ENCODE measurements around the gene PRSS56.

Gene PRSS56

DNA sequence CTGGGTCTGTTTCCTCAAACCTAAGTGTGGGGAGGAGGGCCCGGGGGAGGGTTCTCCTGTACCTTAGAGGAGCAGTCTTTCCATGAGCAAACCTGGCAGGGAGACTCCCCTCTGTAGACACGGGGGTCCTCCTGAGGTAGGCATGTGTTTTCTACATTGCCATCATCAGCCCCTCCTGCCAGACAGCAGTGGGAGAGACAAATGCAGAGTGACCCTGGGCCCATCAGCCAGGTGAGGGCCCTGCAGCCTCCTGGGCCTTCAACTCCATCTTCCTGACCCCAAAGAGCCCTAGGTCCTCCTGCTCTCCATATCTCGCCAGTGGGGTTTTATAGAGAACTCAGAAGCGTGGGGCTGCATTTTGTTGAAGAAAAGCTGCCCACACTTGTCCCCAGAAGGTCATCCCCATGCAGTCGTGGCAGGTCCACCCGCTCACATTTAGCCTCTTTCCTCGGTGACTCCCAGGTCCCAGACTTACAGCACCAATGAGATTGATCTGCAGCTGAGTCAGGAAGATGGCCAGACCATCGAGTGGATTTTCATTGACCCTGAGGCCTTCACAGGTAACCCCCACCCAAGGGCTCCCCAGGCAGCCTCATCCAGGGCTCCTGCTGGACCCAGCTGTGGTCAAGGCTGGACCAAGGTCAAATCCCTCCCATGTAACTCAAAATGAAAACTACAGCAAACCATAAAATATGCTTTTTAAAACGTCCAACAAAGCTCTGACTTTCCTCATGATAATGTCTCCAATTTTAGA is 21.9 kb downstream of the PRSS56 start:
- 79% methylated on average over 9 of the region's 9 CpGs for WGBS
- no peak overlapping the region for H4K8ac ChIP-seq (ENCODE audit: low read length)
- no peak for DNase-seq
- H2BK12ac ChIP-seq (ENCODE audit: low read length in 2 of 2), result no peak overlapping the region
- H3K27ac ChIP-seq (ENCODE audit: low read length, poor library complexity, severe bottlenecking), result no peak overlapping the region
- peaks cover 7 to 28% of the 10 kb centered on the region in 2 experiments for H3K36me3 ChIP-seq (ENCODE audit: control insufficient read depth in 1 of 2, insufficient read depth in 2 of 2, low read depth in 1 of 2, low read length in 2 of 2)
- no peaks in the 10 kb centered on the region for H3K9me3 ChIP-seq (ENCODE audit: control insufficient read depth, low read length)
- H3K4me3 ChIP-seq (ENCODE audit: insufficient read depth in 1 of 2, low read depth in 1 of 2, low read length in 2 of 2), result no peak overlapping the region
- H3K27me3 ChIP-seq (ENCODE audit: control insufficient read depth in 1 of 2, insufficient read depth in 1 of 2, low read length in 2 of 2), result peaks cover 17 to 36% of the 10 kb centered on the region in 2 experiments
- H3K9ac ChIP-seq (ENCODE audit: low read length), result no peak overlapping the region
- H3K18ac ChIP-seq (ENCODE audit: low read depth in 1 of 2, low read length in 2 of 2), result no peak overlapping the region
- H3K4me2 ChIP-seq (ENCODE audit: low read length, poor library complexity, severe bottlenecking), result no peak overlapping the region
- no peak overlapping the region for H3K4ac ChIP-seq (ENCODE audit: low read depth in 1 of 2, low read length in 2 of 2)
- H2AK5ac ChIP-seq (ENCODE audit: low read length, severe bottlenecking), result no peak overlapping the region
- no peak overlapping the region for H2BK120ac ChIP-seq (ENCODE audit: low read depth, low read length)
- no peak overlapping the region for H4K91ac ChIP-seq (ENCODE audit: low read length)
- no peak overlapping the region for H3K14ac ChIP-seq (ENCODE audit: low read length in 2 of 2)
- H2AFZ ChIP-seq (ENCODE audit: low read depth, low read length), result no peak overlapping the region
- no peak overlapping the region for H2BK15ac ChIP-seq (ENCODE audit: low read depth, poor library complexity, severe bottlenecking)
- H3K4me1 ChIP-seq (ENCODE audit: control insufficient read depth, insufficient read depth, low read depth, low read length), result peaks cover 8% of the 10 kb centered on the region
- peaks cover 26% of the 10 kb centered on the region for H3K79me1 ChIP-seq (replicated peaks; ENCODE audit: low read length, poor library complexity, severe bottlenecking)
- H3K23ac ChIP-seq (ENCODE audit: low read length in 2 of 2), result no peak overlapping the region
- H2BK5ac ChIP-seq (ENCODE audit: low read depth, low read length, poor library complexity, severe bottlenecking), result no peak overlapping the region

DNA sequence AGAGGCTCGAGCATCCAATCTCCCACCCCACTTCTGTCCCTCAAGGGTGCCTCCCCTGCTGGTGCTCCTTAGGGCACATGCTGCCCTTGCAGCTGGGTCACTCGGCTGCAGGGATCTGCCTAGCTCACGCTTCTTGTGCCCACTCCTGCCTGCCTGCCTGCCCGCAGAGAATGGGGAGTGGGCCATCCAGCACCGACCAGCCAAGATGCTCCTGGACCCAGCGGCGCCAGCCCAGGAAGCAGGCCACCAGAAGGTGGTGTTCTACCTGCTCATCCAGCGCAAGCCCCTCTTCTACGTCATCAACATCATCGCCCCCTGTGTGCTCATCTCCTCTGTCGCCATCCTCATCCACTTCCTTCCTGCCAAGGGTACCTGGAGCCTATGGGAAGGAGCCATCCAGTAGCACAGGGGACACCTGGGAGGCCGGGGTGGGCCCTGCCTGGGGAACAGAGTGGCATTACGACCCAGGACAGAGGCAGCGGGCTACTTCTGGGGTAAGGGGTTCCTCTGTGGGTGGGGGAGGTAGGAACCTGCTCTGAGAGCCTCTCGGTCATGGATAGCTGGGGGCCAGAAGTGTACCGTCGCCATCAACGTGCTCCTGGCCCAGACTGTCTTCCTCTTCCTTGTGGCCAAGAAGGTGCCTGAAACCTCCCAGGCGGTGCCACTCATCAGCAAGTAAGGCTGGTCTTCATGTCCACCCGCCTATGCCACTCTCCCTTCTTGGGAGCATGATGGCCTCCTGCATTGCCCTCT is 22.7 kb downstream of the PRSS56 start:
- Histone ChIP-seq H4K8ac (ENCODE audit: low read length) (no peak overlapping the region), H3K27ac (ENCODE audit: low read length, poor library complexity, severe bottlenecking) (no peak overlapping the region), H2BK15ac (ENCODE audit: low read depth, poor library complexity, severe bottlenecking) (no peak overlapping the region), H2AK5ac (ENCODE audit: low read length, severe bottlenecking) (no peak overlapping the region), H3K4me2 (ENCODE audit: low read length, poor library complexity, severe bottlenecking) (no peak overlapping the region), H3K9ac (ENCODE audit: low read length) (no peak overlapping the region), H2BK5ac (ENCODE audit: low read depth, low read length, poor library complexity, severe bottlenecking) (no peak overlapping the region), H2AFZ (ENCODE audit: low read depth, low read length) (no peak overlapping the region), H4K91ac (ENCODE audit: low read length) (no peak overlapping the region), H3K4me3 (ENCODE audit: insufficient read depth in 1 of 2, low read depth in 1 of 2, low read length in 2 of 2) (no peak overlapping the region), H3K14ac (ENCODE audit: low read length in 2 of 2) (no peak overlapping the region), H3K9me3 (ENCODE audit: control insufficient read depth, low read length) (no peaks in the 10 kb centered on the region), H2BK120ac (ENCODE audit: low read depth, low read length) (no peak overlapping the region), H2BK12ac (ENCODE audit: low read length in 2 of 2) (no peak overlapping the region), H3K4ac (ENCODE audit: low read depth in 1 of 2, low read length in 2 of 2) (no peak overlapping the region), H3K79me1 (replicated peaks; ENCODE audit: low read length, poor library complexity, severe bottlenecking) (peaks cover 30% of the 10 kb centered on the region), H3K18ac (ENCODE audit: low read depth in 1 of 2, low read length in 2 of 2) (no peak overlapping the region), H3K4me1 (ENCODE audit: control insufficient read depth, insufficient read depth, low read depth, low read length) (peaks cover 8% of the 10 kb centered on the region), H3K36me3 (ENCODE audit: control insufficient read depth in 1 of 2, insufficient read depth in 2 of 2, low read depth in 1 of 2, low read length in 2 of 2) (peaks cover 7 to 28% of the 10 kb centered on the region in 2 experiments), H3K23ac (ENCODE audit: low read length in 2 of 2) (no peak overlapping the region), H3K27me3 (ENCODE audit: control insufficient read depth in 1 of 2, insufficient read depth in 1 of 2, low read length in 2 of 2) (peaks cover 17 to 29% of the 10 kb centered on the region in 2 experiments)
- 95% methylated on average over 20 of the region's 20 CpGs for WGBS
- DNase-seq, result no peak

DNA sequence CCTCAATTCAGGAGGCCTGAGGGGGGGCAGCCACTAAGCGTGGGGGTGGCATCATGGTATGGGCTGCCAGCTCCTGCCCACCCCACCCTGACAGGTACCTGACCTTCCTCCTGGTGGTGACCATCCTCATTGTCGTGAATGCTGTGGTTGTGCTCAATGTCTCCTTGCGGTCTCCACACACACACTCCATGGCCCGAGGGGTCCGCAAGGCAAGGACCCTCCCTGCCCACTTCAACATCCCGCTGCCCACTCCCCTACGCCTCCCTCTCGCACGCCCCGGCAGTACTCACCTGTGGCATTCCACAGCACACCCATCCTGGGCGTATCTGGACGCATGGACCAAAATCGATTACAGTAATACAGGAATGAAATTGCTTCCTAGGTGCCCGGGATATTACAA is 23.3 kb downstream of the PRSS56 start:
- H2AK5ac ChIP-seq (ENCODE audit: low read length, severe bottlenecking), result no peak overlapping the region
- WGBS, result 94% methylated on average over 14 of the region's 14 CpGs
- peaks cover 12 to 23% of the 10 kb centered on the region in 2 experiments for H3K27me3 ChIP-seq (ENCODE audit: control insufficient read depth in 1 of 2, insufficient read depth in 1 of 2, low read length in 2 of 2)
- H3K4me2 ChIP-seq (ENCODE audit: low read length, poor library complexity, severe bottlenecking), result no peak overlapping the region
- no peak overlapping the region for H3K4me3 ChIP-seq (ENCODE audit: insufficient read depth in 1 of 2, low read depth in 1 of 2, low read length in 2 of 2)
- no peak overlapping the region for H3K23ac ChIP-seq (ENCODE audit: low read length in 2 of 2)
- H3K27ac ChIP-seq (ENCODE audit: low read length, poor library complexity, severe bottlenecking), result no peak overlapping the region
- peaks cover 8% of the 10 kb centered on the region for H3K4me1 ChIP-seq (ENCODE audit: control insufficient read depth, insufficient read depth, low read depth, low read length)
- H3K9ac ChIP-seq (ENCODE audit: low read length), result no peak overlapping the region
- H4K8ac ChIP-seq (ENCODE audit: low read length), result no peak overlapping the region
- no peak overlapping the region for H2BK15ac ChIP-seq (ENCODE audit: low read depth, poor library complexity, severe bottlenecking)
- H2BK5ac ChIP-seq (ENCODE audit: low read depth, low read length, poor library complexity, severe bottlenecking), result no peak overlapping the region
- H3K79me1 ChIP-seq (replicated peaks; ENCODE audit: low read length, poor library complexity, severe bottlenecking), result peaks cover 32% of the 10 kb centered on the region
- no peak overlapping the region for H3K4ac ChIP-seq (ENCODE audit: low read depth in 1 of 2, low read length in 2 of 2)
- no peak overlapping the region for H3K18ac ChIP-seq (ENCODE audit: low read depth in 1 of 2, low read length in 2 of 2)
- H3K14ac ChIP-seq (ENCODE audit: low read length in 2 of 2), result no peak overlapping the region
- H3K36me3 ChIP-seq (ENCODE audit: control insufficient read depth in 1 of 2, insufficient read depth in 2 of 2, low read depth in 1 of 2, low read length in 2 of 2), result peaks cover 9 to 28% of the 10 kb centered on the region in 2 experiments
- no peak overlapping the region for H2AFZ ChIP-seq (ENCODE audit: low read depth, low read length)
- H4K91ac ChIP-seq (ENCODE audit: low read length), result no peak overlapping the region
- H2BK120ac ChIP-seq (ENCODE audit: low read depth, low read length), result no peak overlapping the region
- DNase-seq, result no peak
- H3K9me3 ChIP-seq (ENCODE audit: control insufficient read depth, low read length), result peaks cover 1% of the 10 kb centered on the region
- H2BK12ac ChIP-seq (ENCODE audit: low read length in 2 of 2), result no peak overlapping the region

DNA sequence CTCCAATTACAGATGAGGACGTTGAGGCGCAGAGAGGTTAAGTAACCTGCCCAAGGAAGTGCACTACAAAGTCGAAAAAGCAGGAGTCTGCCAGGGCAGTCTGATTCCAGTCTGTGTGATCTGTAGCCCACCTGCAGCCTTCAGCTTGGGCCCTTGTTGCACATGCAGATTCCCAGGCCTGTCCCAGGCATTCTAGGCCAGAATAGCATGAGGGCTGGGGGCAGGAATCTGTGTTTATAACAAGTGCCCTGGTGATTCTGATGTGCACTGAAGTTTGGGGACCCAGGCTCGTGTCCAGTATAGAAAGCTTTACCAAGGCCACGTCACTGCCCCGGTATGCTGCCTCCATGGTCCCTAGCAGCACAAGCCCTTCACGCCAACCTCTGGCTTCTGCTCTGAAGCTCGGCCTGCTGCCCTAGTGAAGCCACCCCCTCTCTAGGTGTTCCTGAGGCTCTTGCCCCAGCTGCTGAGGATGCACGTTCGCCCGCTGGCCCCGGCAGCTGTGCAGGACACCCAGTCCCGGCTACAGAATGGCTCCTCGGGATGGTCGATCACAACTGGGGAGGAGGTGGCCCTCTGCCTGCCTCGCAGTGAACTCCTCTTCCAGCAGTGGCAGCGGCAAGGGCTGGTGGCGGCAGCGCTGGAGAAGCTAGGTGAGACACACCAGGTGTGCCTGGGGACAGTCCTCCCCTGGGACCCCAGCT is 23.9 kb downstream of the PRSS56 start:
- Histone ChIP-seq H2BK15ac (ENCODE audit: low read depth, poor library complexity, severe bottlenecking) (no peak overlapping the region), H3K4me3 (ENCODE audit: insufficient read depth in 1 of 2, low read depth in 1 of 2, low read length in 2 of 2) (no peak overlapping the region), H2AFZ (ENCODE audit: low read depth, low read length) (no peak overlapping the region), H3K27me3 (ENCODE audit: control insufficient read depth in 1 of 2, insufficient read depth in 1 of 2, low read length in 2 of 2) (peaks cover 7 to 17% of the 10 kb centered on the region in 2 experiments), H3K36me3 (ENCODE audit: control insufficient read depth in 1 of 2, insufficient read depth in 2 of 2, low read depth in 1 of 2, low read length in 2 of 2) (peaks cover 12 to 28% of the 10 kb centered on the region in 2 experiments), H3K4ac (ENCODE audit: low read depth in 1 of 2, low read length in 2 of 2) (no peak overlapping the region), H3K18ac (ENCODE audit: low read depth in 1 of 2, low read length in 2 of 2) (no peak overlapping the region), H3K4me1 (ENCODE audit: control insufficient read depth, insufficient read depth, low read depth, low read length) (peaks cover 8% of the 10 kb centered on the region), H2AK5ac (ENCODE audit: low read length, severe bottlenecking) (no peak overlapping the region), H3K9me3 (ENCODE audit: control insufficient read depth, low read length) (peaks cover 3% of the 10 kb centered on the region), H3K14ac (ENCODE audit: low read length in 2 of 2) (no peak overlapping the region), H4K8ac (ENCODE audit: low read length) (no peak overlapping the region), H2BK120ac (ENCODE audit: low read depth, low read length) (no peak overlapping the region), H2BK12ac (ENCODE audit: low read length in 2 of 2) (no peak overlapping the region), H3K9ac (ENCODE audit: low read length) (no peak overlapping the region), H3K4me2 (ENCODE audit: low read length, poor library complexity, severe bottlenecking) (no peak overlapping the region), H3K27ac (ENCODE audit: low read length, poor library complexity, severe bottlenecking) (no peak overlapping the region), H4K91ac (ENCODE audit: low read length) (no peak overlapping the region), H3K23ac (ENCODE audit: low read length in 2 of 2) (no peak overlapping the region), H2BK5ac (ENCODE audit: low read depth, low read length, poor library complexity, severe bottlenecking) (no peak overlapping the region), H3K79me1 (replicated peaks; ENCODE audit: low read length, poor library complexity, severe bottlenecking) (peaks cover 32% of the 10 kb centered on the region)
- no peak for DNase-seq
- WGBS, result 96% methylated on average over 19 of the region's 19 CpGs
